GM12865 (cell line): ENCODE results near the gene NR6A1.

ENCODE experiments used
- DNase-seq: peaks from one replicate; pipeline ENCODE4 v3.0.0; 2010; ENCODE audit warnings: low read depth
- H3K4me3 ChIP-seq: 2 replicates; pipeline ENCODE4 v1.5.1; 2011; ENCODE audit warnings: mild to moderate bottlenecking, low read depth, low read length, control low read depth
- TF ChIP-seq, protein P1 (sequence below): IDR thresholded peaks from 2 replicates; pipeline ENCODE4 v1.5.1; 2011; ENCODE audit warnings: low read length, control low read depth, low read depth, inconsistent platforms; ENCODE audit not compliant: insufficient read depth; ENCODE audit errors: missing control alignments

The NR6A1 gene

DNA sequence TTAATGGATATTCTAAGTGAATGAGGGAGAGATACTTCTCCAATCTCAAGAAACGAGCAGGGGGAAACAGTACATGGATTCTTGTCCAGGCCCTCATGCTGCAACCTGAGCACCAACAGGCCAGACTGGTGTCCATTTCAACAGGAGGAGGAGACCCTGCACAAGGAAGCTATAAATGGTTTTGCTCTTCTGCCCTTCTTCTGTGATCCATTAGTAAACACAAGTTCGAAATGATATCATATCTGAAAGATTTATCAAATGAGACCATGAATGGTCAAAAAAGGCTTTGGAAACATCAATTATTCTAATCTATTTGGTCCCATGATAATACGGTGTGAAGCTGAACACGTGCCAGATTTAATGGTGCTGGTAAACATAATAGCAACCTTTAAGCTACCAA is 109.8 kb downstream of the NR6A1 start:
- TF ChIP-seq, protein P1, sequence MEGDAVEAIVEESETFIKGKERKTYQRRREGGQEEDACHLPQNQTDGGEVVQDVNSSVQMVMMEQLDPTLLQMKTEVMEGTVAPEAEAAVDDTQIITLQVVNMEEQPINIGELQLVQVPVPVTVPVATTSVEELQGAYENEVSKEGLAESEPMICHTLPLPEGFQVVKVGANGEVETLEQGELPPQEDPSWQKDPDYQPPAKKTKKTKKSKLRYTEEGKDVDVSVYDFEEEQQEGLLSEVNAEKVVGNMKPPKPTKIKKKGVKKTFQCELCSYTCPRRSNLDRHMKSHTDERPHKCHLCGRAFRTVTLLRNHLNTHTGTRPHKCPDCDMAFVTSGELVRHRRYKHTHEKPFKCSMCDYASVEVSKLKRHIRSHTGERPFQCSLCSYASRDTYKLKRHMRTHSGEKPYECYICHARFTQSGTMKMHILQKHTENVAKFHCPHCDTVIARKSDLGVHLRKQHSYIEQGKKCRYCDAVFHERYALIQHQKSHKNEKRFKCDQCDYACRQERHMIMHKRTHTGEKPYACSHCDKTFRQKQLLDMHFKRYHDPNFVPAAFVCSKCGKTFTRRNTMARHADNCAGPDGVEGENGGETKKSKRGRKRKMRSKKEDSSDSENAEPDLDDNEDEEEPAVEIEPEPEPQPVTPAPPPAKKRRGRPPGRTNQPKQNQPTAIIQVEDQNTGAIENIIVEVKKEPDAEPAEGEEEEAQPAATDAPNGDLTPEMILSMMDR = no peak
- H3K4me3 ChIP-seq = peak overlapping the region; percentile 72; the same call in 1 of the 2 replicates
- no peak for DNase-seq

DNA sequence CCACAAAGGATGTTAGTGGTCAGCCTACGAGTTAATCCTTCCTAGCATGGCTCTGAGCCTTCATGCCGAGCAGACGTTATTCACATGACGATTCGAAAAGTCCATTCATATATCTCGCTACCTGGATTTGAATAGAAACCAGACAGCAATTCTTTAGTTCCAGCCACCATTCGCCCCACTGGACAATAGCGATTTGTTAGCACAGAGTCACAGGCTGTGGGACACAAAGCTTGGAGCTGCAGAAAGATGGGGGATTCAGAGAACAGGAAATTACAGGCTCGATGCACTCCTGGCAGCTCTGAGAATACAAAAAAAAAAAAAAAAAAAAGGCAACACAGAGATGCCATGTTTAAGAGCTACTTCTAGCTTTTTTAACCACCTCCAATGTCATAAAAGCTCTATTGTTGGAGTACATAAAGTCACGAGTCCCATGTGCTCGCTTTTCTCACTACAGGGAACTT is 110.7 kb downstream of the NR6A1 start:
- TF ChIP-seq, protein P1 = no peak
- DNase-seq = peak; percentile 65
- H3K4me3 ChIP-seq = peak overlapping the region; percentile 72

DNA sequence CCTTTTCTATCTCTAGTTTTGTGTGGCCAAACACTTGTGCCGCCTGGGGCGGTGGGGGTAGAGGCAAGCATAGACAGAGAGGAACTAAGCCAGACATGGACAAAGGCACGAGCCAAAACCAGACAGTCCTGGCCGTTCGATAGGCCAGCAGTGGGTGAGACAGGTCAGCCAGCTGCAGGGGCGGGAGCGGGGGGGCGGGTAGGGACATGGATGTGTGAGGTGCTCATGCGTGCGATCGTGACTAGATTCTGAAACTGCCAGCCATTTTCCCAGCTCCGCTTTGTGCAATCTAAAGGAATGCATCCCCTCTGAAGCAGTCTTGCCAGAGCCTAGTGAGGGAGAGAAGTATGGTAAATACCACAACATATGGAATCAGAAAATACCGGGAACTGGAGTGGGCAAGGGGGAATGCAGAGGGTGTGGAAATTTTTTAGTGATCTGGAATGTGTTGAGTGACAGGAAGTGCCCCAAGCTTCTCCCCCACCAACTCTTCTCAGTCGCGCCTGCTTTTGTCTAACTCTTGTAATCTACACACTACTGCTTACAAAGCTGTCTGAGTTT is 111.9 kb downstream of the NR6A1 start:
- TF ChIP-seq, protein P1 = no peak
- peak; percentile 94 for DNase-seq
- H3K4me3 ChIP-seq = peak overlapping the region; percentile 72

DNA sequence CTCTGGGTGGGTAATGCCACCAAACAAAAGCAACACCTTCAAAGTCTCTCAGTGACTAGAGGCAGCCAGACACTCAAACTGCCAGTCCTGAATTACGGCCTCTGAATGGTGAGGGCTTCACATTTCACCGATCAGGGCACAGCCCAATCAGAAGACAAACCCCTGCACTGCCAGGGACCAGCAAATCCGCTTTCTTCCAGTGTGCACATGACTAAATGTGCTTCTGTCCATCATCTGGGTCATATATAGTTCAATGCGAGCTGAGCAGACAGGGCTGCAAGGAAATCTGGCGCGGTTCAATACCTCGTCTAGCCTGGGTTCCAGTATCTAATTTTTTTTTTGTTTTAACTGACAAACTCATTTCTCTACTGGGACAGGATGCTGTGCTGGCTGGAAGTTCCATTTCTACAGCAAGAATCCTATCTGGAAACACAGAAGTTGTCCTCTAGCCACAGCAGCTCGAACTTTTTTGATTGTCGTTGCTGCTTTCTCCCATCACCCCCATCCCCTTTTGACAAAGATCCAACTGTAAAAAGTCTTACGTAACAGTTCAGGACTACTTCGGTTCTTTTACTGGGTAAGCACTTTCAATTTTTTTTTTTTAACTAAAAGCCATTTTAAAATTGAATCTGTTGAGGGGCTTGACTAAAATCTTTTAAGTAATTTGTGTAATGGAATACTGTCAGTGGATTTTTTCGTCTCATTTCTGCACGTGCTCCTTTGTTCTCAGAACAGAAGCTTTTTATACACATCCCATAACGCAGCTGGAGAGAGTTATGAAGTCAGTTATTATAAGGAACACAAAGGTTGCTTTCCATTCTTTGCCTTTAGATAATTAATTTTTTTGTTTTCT is 112.7 kb downstream of the NR6A1 start:
- TF ChIP-seq, protein P1 = no peak
- peak overlapping the region; percentile 72 for H3K4me3 ChIP-seq
- DNase-seq = peak; percentile 92

DNA sequence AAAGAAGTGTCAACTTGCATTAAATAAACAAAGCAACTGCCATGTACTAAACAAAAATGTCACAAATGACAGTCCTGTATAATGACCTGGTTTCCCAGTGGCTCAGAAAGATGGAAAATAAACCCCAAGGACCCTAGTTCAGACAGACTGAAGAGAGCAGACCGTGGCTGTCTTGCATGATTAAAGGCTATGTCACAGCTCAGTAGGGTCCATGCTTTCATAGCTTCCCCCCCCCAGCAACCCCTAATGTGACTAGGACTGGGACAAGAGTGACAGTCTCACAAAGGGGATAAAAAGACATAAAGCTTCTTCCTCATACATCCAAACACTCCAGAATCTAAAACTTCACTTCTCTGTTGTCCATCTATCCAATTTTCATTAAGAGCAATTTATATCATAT is 113.6 kb downstream of the NR6A1 start:
- no peak for DNase-seq
- TF ChIP-seq, protein P1 = no peak
- no peak overlapping the region for H3K4me3 ChIP-seq

DNA sequence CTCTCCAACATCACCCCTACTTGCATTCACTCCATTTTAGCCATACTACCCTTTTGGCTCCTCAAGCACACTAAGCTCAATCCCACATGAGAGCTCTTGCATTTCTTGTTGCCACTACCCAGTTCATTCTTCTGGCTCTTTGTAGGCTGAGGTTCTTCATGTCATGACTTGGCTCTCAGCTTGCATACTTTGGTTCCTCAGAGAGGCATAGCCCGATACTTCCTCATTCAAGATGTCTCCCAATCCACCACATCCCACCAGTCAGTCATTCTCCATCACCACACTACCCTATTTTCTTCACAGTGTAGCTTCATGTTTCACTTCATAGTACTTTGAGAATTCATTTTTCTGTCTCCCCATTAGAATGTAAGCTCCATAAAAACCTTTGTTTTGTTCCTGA is 116.7 kb downstream of the NR6A1 start:
- no peak overlapping the region for H3K4me3 ChIP-seq
- DNase-seq = no peak
- TF ChIP-seq, protein P1 = no peak
